Bronchial epithelial cell (primary cell): Measurements from ENCODE around the gene RGS16. TPM values are rescaled to one million over a fixed set of nuclear protein-coding genes. Genes with fewer than 3 reads are reported as not detected.

Source experiments
- DNase-seq: peaks from one replicate; pipeline ENCODE4 v3.0.0-alpha.2; 2010; ENCODE audit warnings: low read depth
- FAIRE-seq: peaks from 2 replicates; lab custom pipeline; 2011; peaks lifted over from hg19 to GRCh38; lab: Jason Lieb, UNC
- H3K27me3 ChIP-seq: 2 replicates; pipeline ENCODE4 v1.5.1; 2011; ENCODE audit warnings: low read length; ENCODE audit not compliant: control insufficient read depth, insufficient read depth
- H3K36me3 ChIP-seq: 2 replicates; pipeline ENCODE4 v1.5.1; 2011; ENCODE audit warnings: low read length; ENCODE audit not compliant: control insufficient read depth, insufficient read depth
- H3K4me3 ChIP-seq: 2 replicates; pipeline ENCODE4 v1.5.1; 2011; ENCODE audit warnings: mild to moderate bottlenecking, low read depth, low read length, control low read depth
- total RNA-seq: library from RNA; depleted of rRNA; stranded (reverse); fragments of >200 nt; gene quantifications from 2 replicates; pipeline ENCODE4 v1.2.1, GENCODE V29; 2014
- TF ChIP-seq, protein P1 (sequence below): IDR thresholded peaks from 2 replicates; pipeline ENCODE4 v1.5.1; 2011; ENCODE audit warnings: mild to moderate bottlenecking, moderate library complexity, low read length, control low read depth, inconsistent platforms; ENCODE audit not compliant: insufficient read depth, severe bottlenecking

The RGS16 gene
- total RNA-seq, 1 donor from 2014 or later = 3.7 TPM

DNA sequence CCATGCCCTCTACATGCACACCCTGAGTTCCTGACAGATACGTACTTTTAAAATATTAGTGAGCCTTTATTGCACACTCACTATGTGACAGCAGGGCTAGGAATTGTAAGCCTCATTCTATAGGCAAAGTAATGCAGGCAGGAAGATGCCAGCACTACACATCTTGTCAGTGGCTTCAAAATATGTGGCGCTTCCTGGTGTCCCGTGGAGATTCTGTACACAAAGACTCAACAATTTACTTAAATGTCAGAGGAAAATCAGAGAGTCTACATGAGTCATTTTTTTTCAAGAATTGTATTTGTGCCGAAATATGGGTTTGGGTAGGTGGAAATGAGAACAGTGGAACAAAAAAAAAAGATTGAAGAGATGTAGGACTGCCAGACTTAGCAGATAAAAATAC is 42.7 kb downstream of the RGS16 start:
- Histone ChIP-seq H3K27me3 (no peaks in the 10 kb centered on the region), H3K4me3 (no peak overlapping the region), H3K36me3 (no peaks in the 10 kb centered on the region)
- DNase-seq (no peak), FAIRE-seq (no peak)
- TF ChIP-seq, protein P1, sequence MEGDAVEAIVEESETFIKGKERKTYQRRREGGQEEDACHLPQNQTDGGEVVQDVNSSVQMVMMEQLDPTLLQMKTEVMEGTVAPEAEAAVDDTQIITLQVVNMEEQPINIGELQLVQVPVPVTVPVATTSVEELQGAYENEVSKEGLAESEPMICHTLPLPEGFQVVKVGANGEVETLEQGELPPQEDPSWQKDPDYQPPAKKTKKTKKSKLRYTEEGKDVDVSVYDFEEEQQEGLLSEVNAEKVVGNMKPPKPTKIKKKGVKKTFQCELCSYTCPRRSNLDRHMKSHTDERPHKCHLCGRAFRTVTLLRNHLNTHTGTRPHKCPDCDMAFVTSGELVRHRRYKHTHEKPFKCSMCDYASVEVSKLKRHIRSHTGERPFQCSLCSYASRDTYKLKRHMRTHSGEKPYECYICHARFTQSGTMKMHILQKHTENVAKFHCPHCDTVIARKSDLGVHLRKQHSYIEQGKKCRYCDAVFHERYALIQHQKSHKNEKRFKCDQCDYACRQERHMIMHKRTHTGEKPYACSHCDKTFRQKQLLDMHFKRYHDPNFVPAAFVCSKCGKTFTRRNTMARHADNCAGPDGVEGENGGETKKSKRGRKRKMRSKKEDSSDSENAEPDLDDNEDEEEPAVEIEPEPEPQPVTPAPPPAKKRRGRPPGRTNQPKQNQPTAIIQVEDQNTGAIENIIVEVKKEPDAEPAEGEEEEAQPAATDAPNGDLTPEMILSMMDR = no peak

DNA sequence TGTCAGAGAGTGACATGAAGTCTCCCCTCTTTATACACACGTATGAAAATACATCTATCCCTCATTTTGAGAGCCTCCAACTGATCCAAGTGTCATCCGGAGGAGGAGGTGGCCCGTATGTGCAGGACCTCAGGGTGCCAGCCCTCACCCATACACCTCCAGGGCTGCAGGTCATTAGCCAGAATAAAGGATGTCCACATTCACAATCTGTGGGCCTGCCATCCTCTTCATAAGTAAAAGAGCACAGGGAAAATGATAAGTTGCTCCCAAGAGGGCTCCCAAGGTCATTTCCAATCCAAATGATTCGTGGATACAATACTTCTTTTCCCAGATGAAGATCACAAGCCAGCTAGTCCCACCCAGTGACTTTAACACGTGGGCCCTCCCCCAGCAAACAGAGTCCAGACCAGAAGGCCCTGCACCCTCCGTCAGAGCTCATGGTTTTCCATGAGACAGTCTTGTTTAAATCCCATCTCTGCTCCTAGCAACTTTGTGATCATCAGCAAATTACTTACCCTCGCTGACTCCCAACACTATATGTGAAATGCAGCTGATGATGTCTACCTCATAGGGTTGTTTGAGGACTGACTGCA is 43.7 kb downstream of the RGS16 start:
- Histone ChIP-seq H3K36me3 (no peaks in the 10 kb centered on the region), H3K27me3 (no peaks in the 10 kb centered on the region), H3K4me3 (no peak overlapping the region)
- FAIRE-seq = no peak
- no peak for DNase-seq
- TF ChIP-seq, protein P1 = no peak

DNA sequence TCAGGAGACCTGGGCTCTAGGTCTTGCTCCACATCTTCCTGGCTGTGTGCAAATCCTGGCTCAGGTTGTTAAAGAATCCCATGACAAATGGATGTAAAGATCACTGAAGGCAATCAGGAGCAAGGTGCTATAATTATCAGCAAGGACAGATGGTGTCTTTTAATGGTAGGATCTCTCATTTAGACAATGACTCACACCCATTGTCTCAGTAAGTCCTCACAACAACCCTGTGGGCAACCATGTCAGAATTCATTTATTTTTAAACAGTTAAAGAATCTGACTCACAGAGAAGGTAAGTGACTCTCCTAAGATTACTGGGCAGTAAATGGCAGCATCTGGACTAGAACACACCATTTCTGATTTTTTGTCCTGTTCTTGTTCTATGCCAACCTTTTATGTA is 47.9 kb downstream of the RGS16 start:
- H3K4me3 ChIP-seq = no peak overlapping the region
- FAIRE-seq = no peak
- no peaks in the 10 kb centered on the region for H3K36me3 ChIP-seq
- TF ChIP-seq, protein P1 = no peak
- DNase-seq = peak; percentile 58
- H3K27me3 ChIP-seq = peaks cover 2% of the 10 kb centered on the region

DNA sequence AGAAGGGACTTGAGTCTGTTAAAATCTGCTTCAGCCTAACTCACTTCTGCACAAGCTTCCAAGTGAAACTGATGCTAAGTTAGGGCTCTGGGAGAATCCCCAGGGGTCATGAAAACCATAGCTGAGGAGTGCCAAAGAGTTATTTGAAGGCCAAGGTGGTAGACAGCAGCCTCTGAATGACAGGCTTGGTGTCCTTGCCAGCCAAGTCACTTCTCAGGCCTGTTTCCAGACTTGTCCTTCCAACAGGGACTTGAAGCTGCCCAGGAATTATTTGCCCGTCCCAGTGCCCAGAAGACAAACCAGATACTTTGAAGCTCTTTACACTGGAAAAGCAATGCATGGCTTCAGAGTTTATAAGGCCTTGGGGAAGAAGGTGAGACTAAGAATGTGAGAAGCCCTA is 48.7 kb downstream of the RGS16 start:
- H3K27me3 ChIP-seq = peaks cover 2% of the 10 kb centered on the region
- TF ChIP-seq, protein P1 = no peak
- H3K4me3 ChIP-seq = no peak overlapping the region
- DNase-seq = no peak
- H3K36me3 ChIP-seq = no peaks in the 10 kb centered on the region
- FAIRE-seq = no peak

DNA sequence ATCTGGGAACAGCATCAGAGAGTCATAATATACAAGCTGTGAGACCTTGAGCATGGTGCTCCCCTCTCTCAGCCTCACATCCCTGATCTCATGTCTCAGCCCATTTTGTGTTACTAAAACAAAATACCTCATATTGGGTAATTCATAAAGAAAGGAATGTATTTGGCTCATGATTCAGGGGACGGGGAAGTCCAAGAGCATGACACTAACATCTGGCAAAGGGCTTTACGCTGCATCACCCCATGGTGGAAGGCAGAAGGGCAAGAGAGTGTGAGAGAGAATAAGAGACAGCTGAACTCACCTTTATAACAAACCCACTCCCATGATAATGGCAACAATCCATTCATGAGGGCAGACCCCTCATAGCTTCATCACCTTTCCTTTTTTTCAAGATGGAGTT is 51.7 kb downstream of the RGS16 start:
- FAIRE-seq (no peak), DNase-seq (no peak)
- TF ChIP-seq, protein P1 = no peak
- Histone ChIP-seq H3K27me3 (peaks cover 3% of the 10 kb centered on the region), H3K4me3 (no peak overlapping the region), H3K36me3 (no peaks in the 10 kb centered on the region)

DNA sequence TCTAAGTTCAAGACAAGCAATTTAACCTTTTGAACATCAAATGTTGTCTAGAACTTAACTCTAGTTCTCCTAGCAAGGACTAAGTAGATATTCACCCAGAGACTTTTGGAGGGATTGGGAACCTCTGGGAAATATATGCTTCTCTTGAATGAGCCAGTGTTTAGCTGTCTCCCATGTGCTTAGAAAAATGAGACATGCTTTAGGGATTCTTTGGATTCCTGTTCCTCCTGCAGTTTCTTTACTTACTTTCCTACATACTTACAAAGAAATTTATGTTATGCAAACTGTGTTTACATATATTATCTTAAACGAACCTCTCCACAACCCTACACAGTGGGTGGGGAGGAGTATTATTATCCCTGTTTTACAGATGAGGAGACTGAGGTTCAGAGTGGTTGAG is 54.4 kb downstream of the RGS16 start:
- TF ChIP-seq, protein P1 = no peak
- Histone ChIP-seq H3K36me3 (no peaks in the 10 kb centered on the region), H3K27me3 (peaks cover 3% of the 10 kb centered on the region), H3K4me3 (no peak overlapping the region)
- no peak for FAIRE-seq
- no peak for DNase-seq
